Activated naive CD4-positive, alpha-beta T cell treated with anti-CD3 and anti-CD28 coated beads for 36 hours (primary cell): ENCODE measurements around the gene GPER1. TPM values are rescaled to one million over a fixed set of nuclear protein-coding genes. Genes with fewer than 3 reads are reported as not detected.

ENCODE experiments used
- CTCF ChIA-PET: fragments of 350-600 bp; sonication (Branson Sonifier 250); formaldehyde crosslinking; loops from one replicate; lab custom pipeline; 2021; ENCODE audit warnings: antibody characterized with exemption; lab: Charles Lee
- DNase-seq: peaks from one replicate; pipeline ENCODE4 v3.0.0-alpha.2; 2020
- H3K27ac Mint-ChIP-seq: one replicate; pipeline ENCODE4 v1.8.0; 2021; ENCODE audit warnings: mild to moderate bottlenecking, mixed read lengths
- H3K27me3 Mint-ChIP-seq: one replicate; pipeline ENCODE4 v1.8.0; 2021; ENCODE audit warnings: low read depth, mixed read lengths
- H3K36me3 Mint-ChIP-seq: one replicate; pipeline ENCODE4 v1.8.0; 2021; ENCODE audit warnings: low read depth, mixed read lengths
- H3K4me1 Mint-ChIP-seq: one replicate; pipeline ENCODE4 v1.8.0; 2021; ENCODE audit warnings: low read depth, mixed read lengths
- H3K4me3 Mint-ChIP-seq: one replicate; pipeline ENCODE4 v1.8.0; 2021; ENCODE audit warnings: mild to moderate bottlenecking, moderate library complexity, mixed read lengths
- H3K9me3 Mint-ChIP-seq: one replicate; pipeline ENCODE4 v1.8.0; 2021; ENCODE audit warnings: mixed read lengths
- intact Hi-C: fragments of 100-400 bp; cut with micrococcal nuclease; formaldehyde crosslinking; loops from one replicate; pipeline ENCODE4 v1.15.1; 2023
- total RNA-seq, 2 experiments: library from RNA; stranded (reverse); gene quantifications; one replicate each; pipeline ENCODE4 v1.2.3, GENCODE V29; 2021

The GPER1 gene
- total RNA-seq, 2 experiments from 2014 or later = not detected

DNA sequence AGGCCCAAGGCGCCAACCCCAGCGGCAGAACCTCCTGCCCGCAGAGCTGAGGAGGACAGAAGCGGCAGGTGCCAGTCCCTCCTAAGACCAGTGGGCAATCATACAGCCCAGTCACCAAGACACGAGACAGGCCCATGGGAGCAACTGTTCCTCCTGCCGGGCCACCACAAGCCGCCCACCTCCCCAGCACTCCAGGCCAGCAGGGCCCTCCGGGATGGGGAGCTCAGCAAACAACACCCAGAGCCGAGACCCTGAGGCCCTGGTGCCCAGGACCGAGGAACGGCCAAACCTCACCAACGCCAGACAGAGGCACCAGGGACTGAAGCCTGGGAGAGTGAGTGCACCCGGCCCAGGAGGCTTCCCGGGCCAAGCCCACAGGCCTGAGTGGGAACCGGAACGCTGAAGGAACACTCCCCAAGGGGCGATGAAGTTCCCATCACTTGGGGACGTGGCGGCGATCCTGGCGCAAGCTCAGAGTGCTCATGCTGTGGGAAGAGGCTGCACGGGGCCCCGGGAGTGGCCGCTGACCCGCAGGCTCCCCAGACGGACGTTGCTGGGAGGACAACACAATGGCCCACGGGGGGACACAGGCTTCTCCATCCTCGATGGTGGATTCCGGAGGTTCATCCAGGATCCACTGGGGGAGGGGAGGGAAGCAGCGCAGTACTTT is 35.1 kb downstream of the GPER1 start:
- H3K27ac Mint-ChIP-seq = no peak overlapping the region
- CTCF ChIA-PET = interaction anchor here (1.0 to 1.2 kb wide), 2 partner anchors 37 kb away, joined by 3 read pairs; no protein-coding TSS in a partner anchor
- H3K4me3 Mint-ChIP-seq = no peak overlapping the region

GRCh38 chr7:1123715-1124114 is 35.8 kb downstream of the GPER1 start:
- peaks cover 8% of the 10 kb centered on the region for H3K4me1 Mint-ChIP-seq
- no peaks in the 10 kb centered on the region for H3K27me3 Mint-ChIP-seq
- H3K4me3 Mint-ChIP-seq = no peak overlapping the region
- intact Hi-C loops = no loop called here
- H3K9me3 Mint-ChIP-seq = no peaks in the 10 kb centered on the region
- no peak for DNase-seq
- H3K36me3 Mint-ChIP-seq = peaks cover 6% of the 10 kb centered on the region
- no peak overlapping the region for H3K27ac Mint-ChIP-seq
- CTCF ChIA-PET = interaction anchor here (1.0 kb wide), 1 partner anchor 38 kb away, joined by 3 read pairs; no protein-coding TSS in a partner anchor

More for the DNA sequence above, 35.1 kb downstream of the GPER1 start:
- H3K36me3 Mint-ChIP-seq = peaks cover 6% of the 10 kb centered on the region
- no peaks in the 10 kb centered on the region for H3K9me3 Mint-ChIP-seq
- peaks cover 12% of the 10 kb centered on the region for H3K4me1 Mint-ChIP-seq
- no peak for DNase-seq
- intact Hi-C loops = no loop called here
- no peaks in the 10 kb centered on the region for H3K27me3 Mint-ChIP-seq

DNA sequence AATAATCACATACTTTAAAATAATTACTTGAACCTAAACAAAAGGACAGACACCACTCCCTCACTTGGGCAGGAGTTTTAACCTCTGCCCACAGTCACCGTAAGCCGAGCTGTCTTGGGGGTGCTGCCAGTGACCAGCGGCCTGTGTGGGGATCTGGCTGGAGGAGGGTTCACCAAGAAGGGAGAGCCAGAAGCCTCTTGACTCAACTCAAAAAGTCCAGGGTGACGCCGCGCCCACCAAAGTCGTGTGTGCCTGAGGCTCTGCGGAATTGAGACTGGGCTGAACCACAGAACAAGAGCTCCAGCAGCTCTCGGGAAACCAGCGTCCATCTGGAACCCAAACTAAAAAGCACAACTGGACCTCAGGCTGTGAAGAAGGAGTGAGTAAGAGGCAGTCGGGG is 36.3 kb downstream of the GPER1 start:
- Mint-ChIP-seq H3K9me3 (no peaks in the 10 kb centered on the region), H3K36me3 (peaks cover 6% of the 10 kb centered on the region), H3K4me3 (no peak overlapping the region), H3K27me3 (no peaks in the 10 kb centered on the region), H3K4me1 (peaks cover 4% of the 10 kb centered on the region), H3K27ac (no peak overlapping the region)
- intact Hi-C loops = no loop called here
- CTCF ChIA-PET = interaction anchor here (1.0 kb wide), 1 partner anchor 38 kb away, joined by 3 read pairs; no protein-coding TSS in a partner anchor
- DNase-seq = no peak

GRCh38 chr7:1124816-1125602 is 37.1 kb downstream of the GPER1 start:
- intact Hi-C loops = no loop called here
- Mint-ChIP-seq H3K9me3 (no peaks in the 10 kb centered on the region), H3K27me3 (no peaks in the 10 kb centered on the region), H3K36me3 (peaks cover 9% of the 10 kb centered on the region), H3K27ac (no peak overlapping the region), H3K4me1 (no peaks in the 10 kb centered on the region), H3K4me3 (no peak overlapping the region)
- no peak for DNase-seq
- CTCF ChIA-PET = interaction anchor here (0.6 kb wide), 1 partner anchor 124 kb away, joined by 4 read pairs; no protein-coding TSS in a partner anchor

GRCh38 chr7:1125603-1125969 is 37.7 kb downstream of the GPER1 start:
- H3K27ac Mint-ChIP-seq = no peak overlapping the region
- intact Hi-C loops = no loop called here
- H3K4me3 Mint-ChIP-seq = no peak overlapping the region
- no peak for DNase-seq
- H3K4me1 Mint-ChIP-seq = no peaks in the 10 kb centered on the region
- peaks cover 9% of the 10 kb centered on the region for H3K36me3 Mint-ChIP-seq
- no peaks in the 10 kb centered on the region for H3K9me3 Mint-ChIP-seq
- CTCF ChIA-PET = no interaction called here
- H3K27me3 Mint-ChIP-seq = no peaks in the 10 kb centered on the region

- DNase-seq = no peak
- H3K4me3 Mint-ChIP-seq = no peak overlapping the region
- no peaks in the 10 kb centered on the region for H3K27me3 Mint-ChIP-seq
- no peaks in the 10 kb centered on the region for H3K4me1 Mint-ChIP-seq
- intact Hi-C loops = no loop called here
- peaks cover 12% of the 10 kb centered on the region for H3K36me3 Mint-ChIP-seq
- no peak overlapping the region for H3K27ac Mint-ChIP-seq
- CTCF ChIA-PET = no interaction called here
- peaks cover 4% of the 10 kb centered on the region for H3K9me3 Mint-ChIP-seq
Measured at GRCh38 chr7:1127001-1127400, 39.1 kb downstream of the GPER1 start.

DNA sequence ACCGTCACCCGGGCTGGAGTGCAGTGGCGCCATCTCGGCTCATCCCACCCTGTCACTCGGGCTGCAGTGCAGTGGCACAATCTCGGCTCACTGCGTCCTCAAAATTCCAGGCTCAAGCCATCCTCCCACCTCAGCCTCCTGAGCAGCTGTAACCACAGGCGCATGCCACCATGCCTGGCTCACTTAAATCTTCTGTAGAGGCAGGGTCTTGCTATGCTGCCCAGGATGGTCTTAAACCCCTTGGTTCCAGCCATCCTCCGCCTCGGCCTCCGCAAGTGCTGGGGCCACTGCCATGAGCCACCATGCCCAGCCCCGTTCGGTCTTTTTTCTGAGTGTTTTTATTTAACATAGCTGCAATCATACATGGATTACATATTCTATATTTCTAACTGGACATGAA is 41.5 kb downstream of the GPER1 start:
- H3K36me3 Mint-ChIP-seq = peaks cover 19% of the 10 kb centered on the region
- H3K4me3 Mint-ChIP-seq = no peak overlapping the region
- H3K27me3 Mint-ChIP-seq = no peaks in the 10 kb centered on the region
- H3K27ac Mint-ChIP-seq = no peak overlapping the region
- CTCF ChIA-PET = interaction anchor here (1.1 to 1.4 kb wide), 2 partner anchors 46 to 136 kb away, joined by 3 read pairs; no protein-coding TSS in a partner anchor
- H3K9me3 Mint-ChIP-seq = peaks cover 4% of the 10 kb centered on the region
- no peaks in the 10 kb centered on the region for H3K4me1 Mint-ChIP-seq
- intact Hi-C loops = no loop called here
- DNase-seq = no peak

DNA sequence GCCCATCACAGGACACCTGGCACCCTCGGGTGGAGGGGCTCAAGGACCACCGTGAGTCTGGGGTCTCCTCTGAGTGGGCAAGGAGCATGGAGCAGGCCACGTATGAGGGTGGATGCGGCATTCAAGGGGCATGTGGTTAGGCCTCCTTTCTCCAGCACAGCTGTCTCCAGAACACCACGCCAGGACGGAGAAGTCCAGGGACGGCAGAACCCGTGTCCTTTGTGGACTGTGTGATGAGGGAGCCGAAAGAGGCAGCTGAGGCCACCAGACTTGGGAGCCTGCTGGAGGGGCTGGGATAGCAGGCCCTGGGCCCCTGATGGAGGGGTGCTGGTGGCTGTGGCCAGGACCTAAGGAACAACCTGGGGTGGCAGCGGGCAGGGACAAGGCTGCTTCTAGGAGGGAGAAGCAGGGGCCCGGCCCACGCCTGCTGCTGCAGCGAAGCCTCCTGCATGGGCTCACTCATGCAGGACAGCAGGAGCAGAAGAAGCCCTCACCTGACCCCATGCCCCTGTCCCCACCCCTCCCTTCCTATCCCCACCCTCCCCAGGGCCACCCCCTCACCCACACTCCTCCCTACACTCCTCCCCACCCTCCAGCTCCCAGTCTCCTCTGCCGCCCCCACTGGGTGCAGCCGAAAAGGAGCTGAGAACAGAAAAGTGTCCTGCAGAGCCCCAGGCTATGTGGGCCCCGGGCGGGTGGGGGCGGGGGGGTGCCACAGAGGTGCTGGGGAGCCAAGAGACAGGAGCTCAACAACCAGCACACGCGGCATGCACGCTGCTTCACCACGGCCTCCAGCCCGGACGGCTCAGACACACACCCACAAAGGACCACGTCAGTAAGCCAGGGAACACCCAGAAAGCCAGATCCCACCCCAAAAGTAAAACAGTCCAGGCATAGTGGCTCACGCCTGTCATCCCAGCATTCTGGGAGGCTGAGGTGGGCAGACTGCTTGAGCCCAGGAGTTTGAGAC is 42.4 kb downstream of the GPER1 start:
- Mint-ChIP-seq H3K27ac (no peak overlapping the region), H3K4me1 (no peaks in the 10 kb centered on the region), H3K27me3 (no peaks in the 10 kb centered on the region), H3K9me3 (peaks cover 4% of the 10 kb centered on the region), H3K4me3 (no peak overlapping the region), H3K36me3 (peaks cover 19% of the 10 kb centered on the region)
- DNase-seq = no peak
- intact Hi-C loops = no loop called here
- CTCF ChIA-PET = interaction anchor here (1.1 to 1.4 kb wide), 2 partner anchors 45 to 137 kb away, joined by 3 read pairs; no protein-coding TSS in a partner anchor

- intact Hi-C loops = no loop called here
- no peaks in the 10 kb centered on the region for H3K27me3 Mint-ChIP-seq
- no peak overlapping the region for H3K27ac Mint-ChIP-seq
- no peak overlapping the region for H3K4me3 Mint-ChIP-seq
- peaks cover 16% of the 10 kb centered on the region for H3K36me3 Mint-ChIP-seq
- peaks cover 4% of the 10 kb centered on the region for H3K9me3 Mint-ChIP-seq
- peaks cover 1% of the 10 kb centered on the region for H3K4me1 Mint-ChIP-seq
- DNase-seq = no peak
- CTCF ChIA-PET = no interaction called here
Measured at GRCh38 chr7:1131471-1132265, 43.8 kb downstream of the GPER1 start.

- CTCF ChIA-PET = interaction anchor here (1.5 kb wide), 1 partner anchor 142 kb away, joined by 3 read pairs; no protein-coding TSS in a partner anchor
- Mint-ChIP-seq H3K27ac (no peak overlapping the region), H3K4me3 (no peak overlapping the region), H3K27me3 (no peaks in the 10 kb centered on the region), H3K36me3 (peaks cover 11% of the 10 kb centered on the region), H3K4me1 (peaks cover 12% of the 10 kb centered on the region), H3K9me3 (peaks cover 4% of the 10 kb centered on the region)
- DNase-seq = no peak
- intact Hi-C loops = no loop called here
Measured at GRCh38 chr7:1134951-1135350, 47.0 kb downstream of the GPER1 start.

DNA sequence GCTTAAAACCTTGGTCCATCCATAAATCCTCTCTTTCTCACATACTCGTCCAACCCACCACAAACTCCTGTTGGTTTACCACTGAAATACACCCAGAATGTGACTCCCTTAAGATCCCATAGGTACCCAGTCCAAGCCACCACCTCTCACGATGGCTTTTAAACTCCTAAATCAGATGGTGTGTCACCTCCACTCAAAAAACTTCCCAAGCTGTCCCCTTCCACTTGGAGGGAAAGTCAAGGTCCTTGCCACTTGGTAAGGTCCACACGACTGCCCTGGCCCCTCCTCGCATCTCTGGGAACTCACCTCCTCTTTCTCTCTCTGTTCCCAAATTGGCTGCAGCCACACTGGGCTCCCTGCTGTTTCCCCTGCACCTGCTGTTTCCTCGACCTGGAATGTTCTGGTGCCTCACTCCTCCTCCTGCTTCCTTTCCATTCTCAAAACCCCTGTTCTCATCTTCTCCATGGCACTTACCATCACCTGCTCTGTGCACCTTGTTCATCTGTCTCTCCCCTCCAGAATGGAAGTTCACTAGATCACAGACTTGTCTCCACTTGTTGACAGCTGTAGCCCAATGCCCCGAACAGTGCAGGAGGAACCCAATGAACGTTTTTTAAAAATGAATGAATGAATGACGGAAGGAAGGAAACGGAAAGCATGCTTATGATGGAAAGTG is 49.1 kb downstream of the GPER1 start:
- H3K27me3 Mint-ChIP-seq = no peaks in the 10 kb centered on the region
- H3K4me3 Mint-ChIP-seq = peak overlapping the region; percentile 79
- DNase-seq = no peak
- CTCF ChIA-PET = interaction anchor here (1.0 to 1.6 kb wide), 4 partner anchors 11 to 144 kb away, joined by 3 to 9 read pairs (median 3); no protein-coding TSS in a partner anchor
- peaks cover 20% of the 10 kb centered on the region for H3K4me1 Mint-ChIP-seq
- H3K27ac Mint-ChIP-seq = peak overlapping the region; percentile 1
- peaks cover under 1% of the 10 kb centered on the region for H3K9me3 Mint-ChIP-seq
- intact Hi-C loops = loop anchor here (1.0 kb wide), 1 partner anchor 144 kb away; no protein-coding TSS in a partner anchor
- H3K36me3 Mint-ChIP-seq = peaks cover 7% of the 10 kb centered on the region
